Right lobe of liver (tissue), 6 donors: Measurements from ENCODE around the gene CDK14. TPM values are rescaled to one million over a fixed set of nuclear protein-coding genes. Genes with fewer than 3 reads are reported as not detected.

Experiments used
- ATAC-seq, 4 donors: fragments of 200-7000 bp; cut with Tn5 transposase; one replicate each; pipeline ENCODE4 v1.9.1; 2020; ENCODE audit warnings: mild to moderate bottlenecking in 4 of 4, moderate library complexity in 4 of 4
- DNase-seq, 3 donors: peaks; one replicate each; pipeline ENCODE4 v3.0.0-alpha.2; 2020
- H3K27ac ChIP-seq, 3 donors: fragments of 200-600 bp; one replicate each; pipeline ENCODE4 v1.8.0; 2022
- H3K27me3 ChIP-seq, 2 donors: fragments of 200-600 bp; one replicate each; pipeline ENCODE4 v1.8.0; 2022
- H3K36me3 ChIP-seq, 4 donors: fragments of 200-600 bp; sonication (generic) in 1 of 4; one replicate each; pipeline versions ENCODE4 v1.5.1 to v1.8.0; 2017 to 2022; ENCODE audit warnings: control low read depth in 1 of 4
- H3K4me1 ChIP-seq, 4 donors: fragments of 200-600 bp; sonication (generic) in 1 of 4; one replicate each; pipeline versions ENCODE4 v1.5.1 to v1.8.0; 2017 to 2022; ENCODE audit warnings: control low read depth in 1 of 4
- H3K4me3 ChIP-seq, 3 donors: fragments of 200-600 bp; one replicate each; pipeline ENCODE4 v1.8.0; 2022
- H3K9me3 ChIP-seq, 4 donors: fragments of 200-600 bp; sonication (generic) in 1 of 4; one replicate each; pipeline versions ENCODE4 v1.5.1 to v1.8.0; 2017 to 2022; ENCODE audit warnings: control low read depth in 1 of 4
- POLR2A ChIP-seq: fragments of 450-650 bp; IDR thresholded peaks from one replicate; pipeline ENCODE4 v1.6.1; 2017; ENCODE audit warnings: antibody characterized with exemption, mild to moderate bottlenecking
- WGBS: methylation state at CpG from one replicate; pipeline ENCODE4 v1.1.6; 2018; ENCODE audit warnings: low coverage, low lambda C conversion rate; ENCODE audit not compliant: insufficient coverage; ENCODE audit errors: missing lambda C conversion rate; 5-methylcytosine and 5-hydroxymethylcytosine counted together
- intact Hi-C, 2 donors: fragments of 100-400 bp; cut with DNase I; formaldehyde crosslinking; loops; one replicate each; pipeline versions ENCODE4 v1.11.2 to v1.14.1; 2022
- total RNA-seq, 6 experiments: library from RNA; depleted of rRNA in 2 of 6; stranded (reverse); fragments of >200 nt in 2 of 6; fragmentation: NEBNext Ultra II Directional in 3 of 6; extraction: Animal tissue kit (Norgen Biotek cat#: 25700) in 3 of 6; gene quantifications; one replicate each; pipeline versions ENCODE4 v1.1.0 to v1.2.4, GENCODE V29; 2016 to 2023
- TF ChIP-seq, protein P1 (sequence below), 4 donors: fragments of 200-600 bp in 3 of 4; fragments of 450-650 bp in 1 of 4; IDR thresholded peaks; one replicate each; pipeline versions ENCODE4 v1.5.1 to v1.8.0; 2016 to 2022; ENCODE audit warnings: antibody characterized with exemption in 4 of 4, mild to moderate bottlenecking in 2 of 4
- donor health status: DM: no; HTN: yes; CAD: no.
- donor health status: DM: no; HTN: no; CAD: no.
- donor health status: DM: no; HTN: no; CAD: no.
- donor health status: DM: no; HTN: yes; CAD: no.
- donor health status: DM: no; HTN: yes; CAD: no.

CDK14 gene
- total RNA-seq, 6 experiments from 2014 or later = 12.6 to 28.7 (median 17.9) TPM

- no peak for ATAC-seq
- Histone ChIP-seq H3K9me3 (no peaks in the 10 kb centered on the region), H3K27ac (no peak overlapping the region), H3K36me3 (no peaks in the 10 kb centered on the region), H3K4me3 (no peak overlapping the region), H3K4me1 (no peaks in the 10 kb centered on the region), H3K27me3 (no peaks in the 10 kb centered on the region)
- no peak for TF ChIP-seq POLR2A
- TF ChIP-seq, protein P1, sequence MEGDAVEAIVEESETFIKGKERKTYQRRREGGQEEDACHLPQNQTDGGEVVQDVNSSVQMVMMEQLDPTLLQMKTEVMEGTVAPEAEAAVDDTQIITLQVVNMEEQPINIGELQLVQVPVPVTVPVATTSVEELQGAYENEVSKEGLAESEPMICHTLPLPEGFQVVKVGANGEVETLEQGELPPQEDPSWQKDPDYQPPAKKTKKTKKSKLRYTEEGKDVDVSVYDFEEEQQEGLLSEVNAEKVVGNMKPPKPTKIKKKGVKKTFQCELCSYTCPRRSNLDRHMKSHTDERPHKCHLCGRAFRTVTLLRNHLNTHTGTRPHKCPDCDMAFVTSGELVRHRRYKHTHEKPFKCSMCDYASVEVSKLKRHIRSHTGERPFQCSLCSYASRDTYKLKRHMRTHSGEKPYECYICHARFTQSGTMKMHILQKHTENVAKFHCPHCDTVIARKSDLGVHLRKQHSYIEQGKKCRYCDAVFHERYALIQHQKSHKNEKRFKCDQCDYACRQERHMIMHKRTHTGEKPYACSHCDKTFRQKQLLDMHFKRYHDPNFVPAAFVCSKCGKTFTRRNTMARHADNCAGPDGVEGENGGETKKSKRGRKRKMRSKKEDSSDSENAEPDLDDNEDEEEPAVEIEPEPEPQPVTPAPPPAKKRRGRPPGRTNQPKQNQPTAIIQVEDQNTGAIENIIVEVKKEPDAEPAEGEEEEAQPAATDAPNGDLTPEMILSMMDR (IDR thresholded peaks at IDR 0.05) = no peak
- intact Hi-C loops = no loop called here
- no peak for DNase-seq
- WGBS = 74% methylated on average over 4 of the region's 4 CpGs
Measured at GRCh38 chr7:91066627-91067026, 470.5 kb downstream of the CDK14 start.

DNA sequence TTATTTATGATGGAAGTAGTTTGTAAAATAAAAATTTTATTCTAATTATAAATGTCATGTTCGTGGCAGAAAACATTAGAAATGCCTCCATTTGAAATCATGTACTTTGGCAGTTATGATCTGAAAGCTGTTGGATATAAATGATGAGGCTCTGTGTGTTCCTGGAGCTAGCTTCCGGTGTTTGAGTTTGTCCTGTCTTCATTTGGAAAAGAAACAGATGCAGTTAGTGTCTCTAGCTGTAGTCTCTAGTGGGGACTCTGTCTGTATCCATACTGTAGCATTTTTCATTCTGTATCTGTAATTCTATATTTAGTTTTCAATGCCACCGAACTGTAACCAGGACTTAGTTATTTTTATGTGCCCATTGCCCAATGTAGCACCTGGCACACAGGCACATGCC is 471.1 kb downstream of the CDK14 start:
- no peak for DNase-seq

GRCh38 chr7:91068136-91068795 is 472.1 kb downstream of the CDK14 start:
- H3K27me3 ChIP-seq = no peaks in the 10 kb centered on the region
- intact Hi-C loops = no loop called here
- no peak for TF ChIP-seq POLR2A
- TF ChIP-seq, protein P1 (IDR thresholded peaks at IDR 0.05) = no peak
- no peak overlapping the region for H3K27ac ChIP-seq
- ATAC-seq (no peak), DNase-seq (no peak)
- WGBS = 90% methylated on average over 5 of the region's 5 CpGs
- H3K4me1 ChIP-seq = no peaks in the 10 kb centered on the region
- H3K9me3 ChIP-seq = no peaks in the 10 kb centered on the region
- no peaks in the 10 kb centered on the region for H3K36me3 ChIP-seq
- no peak overlapping the region for H3K4me3 ChIP-seq

More for the DNA sequence above, 471.1 kb downstream of the CDK14 start:
- Histone ChIP-seq H3K27me3 (no peaks in the 10 kb centered on the region), H3K9me3 (no peaks in the 10 kb centered on the region), H3K36me3 (no peaks in the 10 kb centered on the region), H3K4me1 (no peaks in the 10 kb centered on the region), H3K27ac (no peak overlapping the region), H3K4me3 (no peak overlapping the region)
- 66% methylated on average over 3 of the region's 3 CpGs for WGBS
- intact Hi-C loops = no loop called here
- ATAC-seq = no peak
- TF ChIP-seq, protein P1 (IDR thresholded peaks at IDR 0.05) = no peak
- no peak for TF ChIP-seq POLR2A

DNA sequence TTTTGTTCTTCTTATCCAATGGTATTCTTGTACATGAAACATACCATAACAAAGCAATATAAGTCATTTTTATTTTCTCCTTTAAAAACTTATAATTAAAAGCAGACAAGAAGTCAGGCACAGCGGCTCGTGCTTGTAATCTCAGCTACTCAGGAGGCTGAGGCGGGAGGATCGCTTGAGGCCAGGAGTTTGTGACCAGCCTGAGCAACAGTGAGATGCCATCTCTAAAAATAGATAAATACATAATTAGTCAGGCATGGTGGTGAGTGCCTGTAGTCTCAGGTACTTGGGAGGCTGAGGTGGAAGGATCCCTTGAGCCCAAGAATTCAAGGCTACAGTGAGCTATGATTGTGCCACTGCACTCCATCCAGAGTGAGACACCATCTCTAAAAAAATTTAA is 473.0 kb downstream of the CDK14 start:
- Histone ChIP-seq H3K27ac (no peak overlapping the region), H3K27me3 (no peaks in the 10 kb centered on the region), H3K36me3 (no peaks in the 10 kb centered on the region), H3K4me1 (no peaks in the 10 kb centered on the region), H3K4me3 (no peak overlapping the region), H3K9me3 (no peaks in the 10 kb centered on the region)
- TF ChIP-seq, protein P1 (IDR thresholded peaks at IDR 0.05) = no peak
- no peak for TF ChIP-seq POLR2A
- 95% methylated on average over 3 of the region's 4 CpGs for WGBS
- DNase-seq (no peak), ATAC-seq (no peak)
- intact Hi-C loops = no loop called here
